GM23338 (cell line): ENCODE data around the gene NOS2. TPM values are rescaled to one million over a fixed set of nuclear protein-coding genes. Genes with fewer than 3 reads are reported as not detected.
"Not testable (repeated sequence)": the region's sequence is repeated elsewhere in the genome, so short reads cannot be mapped to it uniquely, and the experiment has no call there.

Experiments
- ATAC-seq: fragments of 200-7000 bp; cut with Tn5 transposase; 3 replicates; pipeline ENCODE4 v1.9.1; 2020
- DNase-seq: peaks from one replicate; pipeline ENCODE4 v3.0.0-alpha.2; 2015; ENCODE audit warnings: low spot score
- H2AFZ ChIP-seq: fragments of 200-600 bp; sonication (generic); 2 replicates; pipeline ENCODE4 v1.8.0; 2016; ENCODE audit warnings: antibody characterized with exemption, mild to moderate bottlenecking, moderate library complexity
- H3F3A ChIP-seq: fragments of 200-600 bp; sonication (generic); replicated peaks from 2 replicates; pipeline ENCODE4 v1.8.0; 2017; ENCODE audit warnings: antibody characterized with exemption, mixed run types, low read depth
- H3K27ac ChIP-seq: fragments of 200-600 bp; sonication (generic); 2 replicates; pipeline ENCODE4 v1.6.1; 2016; ENCODE audit warnings: low read depth
- H3K27me3 ChIP-seq: fragments of 200-600 bp; sonication (generic); 2 replicates; pipeline ENCODE4 v1.8.0; 2016; ENCODE audit warnings: mild to moderate bottlenecking, mixed run types, moderate library complexity; ENCODE audit not compliant: insufficient read depth
- H3K36me3 ChIP-seq: fragments of 200-600 bp; sonication (generic); 2 replicates; pipeline ENCODE4 v1.8.0; 2016; ENCODE audit warnings: mild to moderate bottlenecking; ENCODE audit not compliant: insufficient read depth
- H3K4me1 ChIP-seq: fragments of 200-600 bp; sonication (generic); 2 replicates; pipeline ENCODE4 v1.8.0; 2016; ENCODE audit warnings: mild to moderate bottlenecking, moderate library complexity; ENCODE audit not compliant: insufficient read depth
- H3K4me2 ChIP-seq: fragments of 200-600 bp; sonication (generic); 2 replicates; pipeline ENCODE4 v1.7.1; 2017; ENCODE audit warnings: mixed run types
- H3K4me3 ChIP-seq: fragments of 200-600 bp; sonication (generic); 2 replicates; pipeline ENCODE4 v1.6.1; 2016; ENCODE audit warnings: mixed run types
- H3K79me2 ChIP-seq: fragments of 200-600 bp; sonication (generic); replicated peaks from 2 replicates; pipeline ENCODE4 v1.8.0; 2017; ENCODE audit warnings: mild to moderate bottlenecking; ENCODE audit not compliant: insufficient read depth
- H3K9me2 ChIP-seq: fragments of 200-600 bp; sonication (generic); 2 replicates; pipeline ENCODE4 v1.8.0; 2017; ENCODE audit not compliant: insufficient read depth
- H4K20me1 ChIP-seq: fragments of 200-600 bp; sonication (generic); replicated peaks from 2 replicates; pipeline ENCODE4 v1.8.0; 2017; ENCODE audit warnings: mild to moderate bottlenecking; ENCODE audit not compliant: insufficient read depth
- H3K27ac Mint-ChIP-seq: 2 replicates; pipeline ENCODE4 v1.8.0; 2020; ENCODE audit warnings: inconsistent platforms, mild to moderate bottlenecking, moderate library complexity, mixed read lengths
- H3K27me3 Mint-ChIP-seq: 3 replicates; pipeline ENCODE4 v1.8.0; 2022; ENCODE audit warnings: low read depth, mild to moderate bottlenecking, moderate library complexity, mixed read lengths, inconsistent platforms; ENCODE audit not compliant: insufficient read depth, poor library complexity
- H3K36me3 Mint-ChIP-seq: 3 replicates; pipeline ENCODE4 v1.8.0; 2021; ENCODE audit warnings: low read depth, mild to moderate bottlenecking, inconsistent platforms, moderate library complexity, mixed read lengths
- H3K4me1 Mint-ChIP-seq: 3 replicates; pipeline ENCODE4 v1.8.0; 2020; ENCODE audit warnings: mild to moderate bottlenecking, inconsistent platforms, mixed read lengths
- H3K4me3 Mint-ChIP-seq: 3 replicates; pipeline ENCODE4 v1.8.0; 2021; ENCODE audit warnings: moderate library complexity, mild to moderate bottlenecking, inconsistent platforms, mixed read lengths
- H3K9me3 Mint-ChIP-seq: 3 replicates; pipeline ENCODE4 v1.8.0; 2020; ENCODE audit warnings: moderate library complexity, mild to moderate bottlenecking, inconsistent platforms, mixed read lengths
- NANOG ChIP-seq: IDR thresholded peaks from 2 replicates; pipeline ENCODE4 v1.6.1; 2016; ENCODE audit warnings: antibody characterized with exemption, borderline replicate concordance
- STAT1 ChIP-seq: IDR thresholded peaks from one replicate; pipeline ENCODE4 v1.6.1; 2016; ENCODE audit warnings: antibody characterized with exemption; ENCODE audit not compliant: unreplicated experiment
- ZNF114 ChIP-seq: fragments of 250-450 bp; sonication (Bioruptor Pico); IDR thresholded peaks from 2 replicates; pipeline ENCODE4 v1.5.0; 2020; ENCODE audit warnings: mild to moderate bottlenecking, moderate library complexity
- polyA plus RNA-seq: library from polyadenylated mRNA; unstranded; fragments of >200 nt; fragmentation: Nextera tagmentation; extraction: Ambion mirVana; gene quantifications from 2 replicates; pipeline ENCODE4 v1.2.1, GENCODE V29; 2016
- total RNA-seq: library from RNA; depleted of rRNA; stranded (reverse); fragments of >200 nt; shearing (Covaris generic); gene quantifications from 2 replicates; pipeline ENCODE4 v1.2.3, GENCODE V29; 2014
- TF ChIP-seq, protein P1 (sequence below): fragments of 250-450 bp; sonication (Bioruptor Pico); IDR thresholded peaks from 2 replicates; pipeline ENCODE4 v1.5.0; 2020; ENCODE audit warnings: mild to moderate bottlenecking, moderate library complexity

The NOS2 gene
- total and polyA plus RNA-seq, 2 experiments from 2014 or later = 0.44 to 2.7 TPM

DNA sequence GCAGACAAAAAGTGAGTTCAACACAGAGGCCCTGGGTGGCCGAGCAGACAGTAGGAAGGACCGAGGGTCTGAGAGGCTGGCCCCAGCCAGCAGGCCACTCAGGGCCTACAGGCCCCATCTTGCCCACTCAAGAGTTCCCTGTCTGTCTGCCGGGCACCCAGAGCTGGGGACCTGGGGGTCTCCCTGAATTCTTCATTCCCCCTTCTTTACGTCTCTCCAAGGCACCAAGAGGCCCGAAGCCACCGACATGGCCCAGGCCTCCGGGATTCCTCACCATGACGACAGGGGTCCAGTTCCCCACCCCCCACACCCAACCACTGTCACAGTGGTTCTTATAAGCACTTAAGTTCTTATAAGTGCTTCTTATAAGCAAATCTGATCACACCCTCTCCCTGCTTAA, 49.2 kb downstream of the NOS2 start (continued):
- TF ChIP-seq, protein P1, sequence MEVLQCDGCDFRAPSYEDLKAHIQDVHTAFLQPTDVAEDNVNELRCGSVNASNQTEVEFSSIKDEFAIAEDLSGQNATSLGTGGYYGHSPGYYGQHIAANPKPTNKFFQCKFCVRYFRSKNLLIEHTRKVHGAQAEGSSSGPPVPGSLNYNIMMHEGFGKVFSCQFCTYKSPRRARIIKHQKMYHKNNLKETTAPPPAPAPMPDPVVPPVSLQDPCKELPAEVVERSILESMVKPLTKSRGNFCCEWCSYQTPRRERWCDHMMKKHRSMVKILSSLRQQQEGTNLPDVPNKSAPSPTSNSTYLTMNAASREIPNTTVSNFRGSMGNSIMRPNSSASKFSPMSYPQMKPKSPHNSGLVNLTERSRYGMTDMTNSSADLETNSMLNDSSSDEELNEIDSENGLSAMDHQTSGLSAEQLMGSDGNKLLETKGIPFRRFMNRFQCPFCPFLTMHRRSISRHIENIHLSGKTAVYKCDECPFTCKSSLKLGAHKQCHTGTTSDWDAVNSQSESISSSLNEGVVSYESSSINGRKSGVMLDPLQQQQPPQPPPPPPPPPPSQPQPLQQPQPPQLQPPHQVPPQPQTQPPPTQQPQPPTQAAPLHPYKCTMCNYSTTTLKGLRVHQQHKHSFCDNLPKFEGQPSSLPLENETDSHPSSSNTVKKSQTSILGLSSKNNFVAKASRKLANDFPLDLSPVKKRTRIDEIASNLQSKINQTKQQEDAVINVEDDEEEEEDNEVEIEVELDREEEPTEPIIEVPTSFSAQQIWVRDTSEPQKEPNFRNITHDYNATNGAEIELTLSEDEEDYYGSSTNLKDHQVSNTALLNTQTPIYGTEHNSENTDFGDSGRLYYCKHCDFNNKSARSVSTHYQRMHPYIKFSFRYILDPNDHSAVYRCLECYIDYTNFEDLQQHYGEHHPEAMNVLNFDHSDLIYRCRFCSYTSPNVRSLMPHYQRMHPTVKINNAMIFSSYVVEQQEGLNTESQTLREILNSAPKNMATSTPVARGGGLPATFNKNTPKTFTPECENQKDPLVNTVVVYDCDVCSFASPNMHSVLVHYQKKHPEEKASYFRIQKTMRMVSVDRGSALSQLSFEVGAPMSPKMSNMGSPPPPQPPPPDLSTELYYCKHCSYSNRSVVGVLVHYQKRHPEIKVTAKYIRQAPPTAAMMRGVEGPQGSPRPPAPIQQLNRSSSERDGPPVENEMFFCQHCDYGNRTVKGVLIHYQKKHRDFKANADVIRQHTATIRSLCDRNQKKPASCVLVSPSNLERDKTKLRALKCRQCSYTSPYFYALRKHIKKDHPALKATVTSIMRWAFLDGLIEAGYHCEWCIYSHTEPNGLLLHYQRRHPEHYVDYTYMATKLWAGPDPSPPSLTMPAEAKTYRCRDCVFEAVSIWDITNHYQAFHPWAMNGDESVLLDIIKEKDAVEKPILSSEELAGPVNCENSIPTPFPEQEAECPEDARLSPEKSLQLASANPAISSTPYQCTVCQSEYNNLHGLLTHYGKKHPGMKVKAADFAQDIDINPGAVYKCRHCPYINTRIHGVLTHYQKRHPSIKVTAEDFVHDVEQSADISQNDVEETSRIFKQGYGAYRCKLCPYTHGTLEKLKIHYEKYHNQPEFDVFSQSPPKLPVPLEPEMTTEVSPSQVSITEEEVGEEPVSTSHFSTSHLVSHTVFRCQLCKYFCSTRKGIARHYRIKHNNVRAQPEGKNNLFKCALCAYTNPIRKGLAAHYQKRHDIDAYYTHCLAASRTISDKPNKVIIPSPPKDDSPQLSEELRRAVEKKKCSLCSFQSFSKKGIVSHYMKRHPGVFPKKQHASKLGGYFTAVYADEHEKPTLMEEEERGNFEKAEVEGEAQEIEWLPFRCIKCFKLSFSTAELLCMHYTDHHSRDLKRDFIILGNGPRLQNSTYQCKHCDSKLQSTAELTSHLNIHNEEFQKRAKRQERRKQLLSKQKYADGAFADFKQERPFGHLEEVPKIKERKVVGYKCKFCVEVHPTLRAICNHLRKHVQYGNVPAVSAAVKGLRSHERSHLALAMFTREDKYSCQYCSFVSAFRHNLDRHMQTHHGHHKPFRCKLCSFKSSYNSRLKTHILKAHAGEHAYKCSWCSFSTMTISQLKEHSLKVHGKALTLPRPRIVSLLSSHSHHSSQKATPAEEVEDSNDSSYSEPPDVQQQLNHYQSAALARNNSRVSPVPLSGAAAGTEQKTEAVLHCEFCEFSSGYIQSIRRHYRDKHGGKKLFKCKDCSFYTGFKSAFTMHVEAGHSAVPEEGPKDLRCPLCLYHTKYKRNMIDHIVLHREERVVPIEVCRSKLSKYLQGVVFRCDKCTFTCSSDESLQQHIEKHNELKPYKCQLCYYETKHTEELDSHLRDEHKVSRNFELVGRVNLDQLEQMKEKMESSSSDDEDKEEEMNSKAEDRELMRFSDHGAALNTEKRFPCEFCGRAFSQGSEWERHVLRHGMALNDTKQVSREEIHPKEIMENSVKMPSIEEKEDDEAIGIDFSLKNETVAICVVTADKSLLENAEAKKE = no peak
- TF ChIP-seq NANOG (no peak), ZNF114 (CRISPR knock-in tag) (no peak), STAT1 (no peak)

DNA sequence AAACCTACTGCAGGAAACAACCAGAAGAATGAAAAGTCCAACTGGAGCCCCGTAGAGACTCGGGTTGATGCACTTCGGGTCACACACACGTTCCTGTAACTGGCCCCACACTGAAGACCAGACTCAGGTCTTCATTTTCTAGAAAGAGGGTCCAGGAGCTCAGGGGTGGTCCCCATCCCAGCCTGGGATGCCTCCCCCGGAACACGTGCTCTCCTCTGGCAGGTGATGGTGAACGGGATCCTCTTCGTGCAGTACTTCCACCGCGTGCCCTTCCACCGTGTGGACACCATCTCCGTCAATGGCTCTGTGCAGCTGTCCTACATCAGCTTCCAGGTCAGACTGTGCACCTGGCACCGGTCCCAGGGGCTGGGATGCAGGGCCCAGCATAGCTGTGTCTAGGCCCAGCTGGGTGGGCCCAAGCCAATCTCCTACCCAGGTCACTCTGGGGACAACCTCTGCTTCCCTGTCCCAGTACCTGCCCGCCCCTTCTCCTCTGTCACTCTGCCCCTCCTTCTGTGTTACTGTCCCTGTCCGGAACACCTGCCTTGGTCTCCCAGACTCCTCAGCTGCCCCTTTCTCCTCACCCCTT, 50.7 kb downstream of the NOS2 start:
- H3K9me2 ChIP-seq, H3K27me3 ChIP-seq, H3K4me3 ChIP-seq, H3K36me3 ChIP-seq, ATAC-seq, DNase-seq, H3K4me3 Mint-ChIP-seq, H3K4me1 ChIP-seq, H3K36me3 Mint-ChIP-seq, H3K27ac ChIP-seq, H3K4me2 ChIP-seq, H2AFZ ChIP-seq, H3K9me3 Mint-ChIP-seq, H3K79me2 ChIP-seq, H3K27ac Mint-ChIP-seq, H3F3A ChIP-seq, H4K20me1 ChIP-seq: not testable (repeated sequence)
- Mint-ChIP-seq H3K27me3 (peaks cover 13% of the 10 kb centered on the region), H3K4me1 (peaks cover 11% of the 10 kb centered on the region)

DNA sequence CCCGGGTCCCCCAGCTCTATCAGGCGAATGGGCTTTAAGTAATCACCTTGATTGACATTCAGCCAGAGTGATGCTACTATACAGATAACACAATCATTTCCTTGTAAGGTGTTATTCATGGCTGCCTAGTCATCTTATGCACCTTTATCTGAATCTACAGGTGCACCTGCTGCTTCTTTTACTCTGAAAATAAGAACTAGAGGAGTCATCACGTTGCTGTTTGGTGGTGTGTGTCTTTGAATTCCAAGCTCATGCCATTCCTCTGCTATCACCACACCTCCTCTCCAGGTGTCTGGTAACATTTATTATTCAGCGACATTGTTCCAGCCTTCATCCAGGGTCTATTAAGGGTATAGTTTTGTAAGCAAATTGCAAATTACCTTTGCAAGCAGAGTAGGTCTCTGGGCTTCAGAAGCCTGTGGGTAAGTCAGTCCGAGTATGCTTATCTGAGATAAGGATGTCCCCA, 51.9 kb downstream of the NOS2 start:
- Mint-ChIP-seq H3K27ac (peak overlapping the region; percentile 36; the same call in 1 of the 2 replicates), H3K9me3 (peaks cover 3% of the 10 kb centered on the region; the same call in 2 of the 3 replicates), H3K27me3 (peaks cover 10% of the 10 kb centered on the region), H3K4me1 (peaks cover 11% of the 10 kb centered on the region), H3K4me3 (no peak overlapping the region), H3K36me3 (no peaks in the 10 kb centered on the region)
- Histone ChIP-seq H3K4me1 (no peaks in the 10 kb centered on the region), H3K4me3 (no peak overlapping the region), H3K9me2 (no peaks in the 10 kb centered on the region), H3K36me3 (no peaks in the 10 kb centered on the region), H3K4me2 (no peak overlapping the region), H3K27me3 (no peaks in the 10 kb centered on the region), H4K20me1 (no peaks in the 10 kb centered on the region), H3K79me2 (no peaks in the 10 kb centered on the region), H2AFZ (no peak overlapping the region), H3F3A (no peaks in the 10 kb centered on the region), H3K27ac (no peak overlapping the region)
- DNase-seq = no peak
- no peak for ATAC-seq
- TF ChIP-seq, protein P1 = no peak
- TF ChIP-seq ZNF114 (CRISPR knock-in tag) = no peak
